ENCODE results near the gene SMIM23. TPM values are rescaled to one million over a fixed set of nuclear protein-coding genes. Genes with fewer than 3 reads are reported as not detected.
"Not testable (repeated sequence)": the region's sequence is repeated elsewhere in the genome, so short reads cannot be mapped to it uniquely, and the experiment has no call there.

The SMIM23 gene
- total RNA-seq, 1 experiment from 2014 or later = not detected

- DNase-seq (ENCODE audit: low read depth) = no peak
These were observed 12.5 kb upstream of the SMIM23 start for GRCh38 chr5:171773106-171773505.

DNA sequence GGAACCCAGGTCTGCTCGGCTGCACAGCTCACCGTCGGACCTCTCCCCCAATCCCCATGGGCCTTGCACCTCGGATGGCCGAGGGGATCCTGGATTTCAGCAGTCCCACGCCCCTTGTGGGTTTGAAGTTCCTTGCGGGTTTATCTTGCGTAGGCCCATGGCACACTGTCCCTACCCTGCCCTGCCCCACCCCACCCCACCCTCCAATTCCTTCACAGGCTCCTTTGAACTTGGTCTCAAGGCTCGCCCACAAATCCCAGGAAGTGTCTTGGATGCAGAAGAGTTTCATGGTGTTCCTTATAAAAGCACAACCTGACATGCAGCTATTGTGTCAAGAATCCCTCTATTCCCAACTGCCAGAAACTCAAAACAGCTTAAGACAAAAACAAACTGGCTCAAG, 11.2 kb upstream of the SMIM23 start:
- no peak for DNase-seq (ENCODE audit: low read depth)

- DNase-seq (ENCODE audit: low read depth) = no peak
These were observed 9.4 kb upstream of the SMIM23 start for GRCh38 chr5:171776213-171776612.

GRCh38 chr5:171776770-171777759, 8.6 kb upstream of the SMIM23 start:
- no peak for DNase-seq (ENCODE audit: low read depth)

- DNase-seq (ENCODE audit: low read depth) = not testable (repeated sequence)
These were observed 3.9 kb upstream of the SMIM23 start for GRCh38 chr5:171781744-171782143.

- no peak for DNase-seq (ENCODE audit: low read depth)
These were observed 3.2 kb upstream of the SMIM23 start for GRCh38 chr5:171782332-171782966.

- DNase-seq (ENCODE audit: low read depth) = no peak
These were observed 2.6 kb upstream of the SMIM23 start for GRCh38 chr5:171783051-171783450.

DNA sequence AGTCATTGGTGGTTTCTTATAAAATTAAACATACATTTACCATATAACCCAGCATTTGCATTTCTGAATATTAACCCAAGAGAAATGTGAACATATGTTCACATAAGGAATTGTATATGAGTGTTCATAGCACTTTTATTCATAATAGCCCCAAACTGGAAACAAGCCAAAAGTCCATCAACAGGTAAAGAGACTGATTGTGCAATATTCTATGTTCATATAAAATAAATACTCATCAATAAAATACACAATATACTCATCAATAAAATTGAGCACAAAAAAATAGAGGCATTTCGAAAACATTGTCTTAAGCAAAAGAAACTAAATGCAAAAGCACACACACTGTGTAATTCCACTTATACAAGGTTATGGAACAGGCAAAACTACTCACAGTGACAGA, 3.7 kb downstream of the SMIM23 start:
- DNase-seq (ENCODE audit: low read depth) = no peak

GRCh38 chr5:171790408-171790807, 4.8 kb downstream of the SMIM23 start:
- no peak for DNase-seq (ENCODE audit: low read depth)

GRCh38 chr5:171794470-171794960, 8.9 kb downstream of the SMIM23 start:
- no peak for DNase-seq (ENCODE audit: low read depth)

GRCh38 chr5:171795381-171795780, 9.8 kb downstream of the SMIM23 start:
- no peak for DNase-seq (ENCODE audit: low read depth)

DNA sequence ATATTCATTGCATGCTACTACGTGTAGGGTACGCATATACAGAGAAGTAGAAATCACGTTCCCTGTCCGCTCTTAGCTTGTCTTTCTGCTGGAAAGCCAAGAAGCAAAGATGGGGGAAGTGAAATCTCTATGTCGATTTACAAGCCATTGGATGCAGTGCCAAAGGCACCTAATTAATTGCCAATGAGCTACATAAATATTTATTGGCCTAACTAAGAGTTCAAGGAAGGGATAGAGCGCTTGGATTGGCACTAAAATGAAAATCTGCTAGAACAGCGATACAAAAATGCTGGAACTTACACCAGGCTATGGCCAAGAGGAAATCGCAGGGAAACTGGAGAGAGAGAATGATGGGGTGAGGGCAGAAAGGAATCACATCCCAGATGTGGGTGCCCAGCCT, 10.8 kb downstream of the SMIM23 start:
- no peak for DNase-seq (ENCODE audit: low read depth)

- DNase-seq (ENCODE audit: low read depth) = no peak
These were observed 11.9 kb downstream of the SMIM23 start for GRCh38 chr5:171797543-171797942.

DNA sequence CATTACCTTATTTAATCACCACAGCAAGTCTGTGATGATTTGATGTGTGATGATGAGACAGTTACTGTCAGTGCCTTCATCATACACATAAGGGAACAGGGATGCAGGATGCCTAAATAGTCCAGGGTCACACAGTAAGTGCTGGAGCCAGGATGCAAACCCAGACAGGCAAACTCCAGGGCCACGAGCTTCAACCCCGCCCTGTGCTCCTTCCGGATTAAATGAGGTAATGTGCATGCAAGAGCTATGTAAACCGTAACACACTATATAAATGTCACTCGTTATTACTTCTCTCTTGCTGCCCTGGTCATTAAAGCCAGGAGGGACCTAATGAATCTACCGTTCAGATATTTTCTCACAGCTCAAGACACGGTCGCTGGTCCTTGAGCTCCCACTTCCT, 12.8 kb downstream of the SMIM23 start:
- DNase-seq (ENCODE audit: low read depth) = no peak

DNA sequence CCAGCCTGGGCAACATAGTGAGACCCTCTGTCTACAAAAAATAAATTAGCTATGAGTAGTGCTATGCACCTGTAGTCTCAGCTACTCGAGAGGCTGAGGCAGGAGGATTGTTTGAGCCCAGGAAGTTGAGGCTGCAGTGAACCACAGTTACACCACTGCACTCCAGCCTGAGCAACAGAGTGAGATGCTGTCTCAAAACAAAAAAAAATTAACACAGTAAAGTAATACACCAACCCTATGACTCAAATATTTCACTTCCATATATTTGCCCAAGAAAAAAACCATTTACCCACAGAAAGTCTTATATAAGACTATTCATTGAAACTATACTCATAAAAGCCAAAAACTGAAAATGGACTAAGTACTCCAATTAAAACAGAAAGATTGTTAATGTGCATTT, 16.2 kb downstream of the SMIM23 start:
- no peak for DNase-seq (ENCODE audit: low read depth)

- DNase-seq (ENCODE audit: low read depth) = no peak
These were observed 20.1 kb downstream of the SMIM23 start for GRCh38 chr5:171805746-171806145.

GRCh38 chr5:171806976-171807747, 21.5 kb downstream of the SMIM23 start:
- DNase-seq (ENCODE audit: low read depth) = peak; percentile 39

DNA sequence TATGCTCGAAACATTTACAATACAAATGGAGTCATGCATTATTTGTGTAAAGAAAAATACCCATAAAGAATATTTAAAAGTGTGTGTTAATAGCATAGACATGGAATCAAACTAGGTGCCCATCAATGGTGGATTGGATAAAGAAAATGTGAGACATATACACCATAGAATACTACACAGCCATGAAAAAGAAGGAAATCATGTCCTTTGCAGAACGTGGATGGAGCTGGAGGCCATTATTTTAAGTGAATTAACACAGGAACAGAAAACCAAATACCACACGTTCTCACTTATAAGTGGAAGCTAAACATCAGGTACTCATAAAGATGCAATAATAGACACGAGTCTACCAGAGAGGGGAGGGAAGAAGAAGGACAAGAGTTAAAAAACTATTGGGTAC, 22.8 kb downstream of the SMIM23 start:
- no peak for DNase-seq (ENCODE audit: low read depth)

GRCh38 chr5:171808951-171809350, 23.3 kb downstream of the SMIM23 start:
- peak; percentile 63 for DNase-seq (ENCODE audit: low read depth)

DNA sequence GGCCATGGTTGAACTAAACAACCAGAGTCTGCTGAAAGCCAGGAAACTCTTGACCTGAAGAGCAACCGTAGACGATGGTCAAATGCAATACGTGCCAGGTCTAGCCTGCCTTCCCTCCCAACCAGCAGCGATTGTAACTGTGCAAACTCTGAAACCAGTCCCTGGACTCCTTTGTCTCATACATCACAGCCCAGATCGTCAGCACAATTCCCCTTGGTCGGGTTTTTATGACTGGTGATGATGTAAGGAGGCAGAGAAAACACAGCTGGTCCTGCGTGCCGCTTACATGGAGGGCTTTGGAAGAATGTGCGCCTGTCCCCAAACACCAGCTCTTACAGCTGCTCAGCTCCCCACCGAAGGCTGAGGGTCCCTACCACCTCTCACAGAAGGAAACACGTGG, 24.6 kb downstream of the SMIM23 start:
- DNase-seq (ENCODE audit: low read depth) = no peak

GRCh38 chr5:171813270-171813669, 27.7 kb downstream of the SMIM23 start:
- DNase-seq (ENCODE audit: low read depth) = no peak

Data from M059J (cell line).